ENCODE measurements around the gene GCN1.

GRCh38 chr12:120242275-120242799, 47.8 kb upstream of the GCN1 start:
- TF ChIP-seq CTCF (conservative IDR thresholded peaks at IDR 0.05; ENCODE audit: low read depth, low read length) = no peak
- TF ChIP-seq EZH2phosphoT487 (IDR thresholded peaks at IDR 0.05; ENCODE audit: borderline replicate concordance, low read length) = no peak

All from PC-3 (cell line).